Daoy (cell line): ENCODE results near the gene DHRS4. TPM values are rescaled to one million over a fixed set of nuclear protein-coding genes. Genes with fewer than 3 reads are reported as not detected.

Experiments
- total RNA-seq: library from RNA; depleted of rRNA; stranded (reverse); fragments of >200 nt; shearing (Covaris generic); gene quantifications from 2 replicates; pipeline ENCODE4 v1.2.3, GENCODE V29; 2014; rRNA removed

Gene DHRS4
- total RNA-seq, 1 experiment from 2014 or later: 32.0 TPM

Other genes with a start within 250 kb of the DHRS4 start
- gene DHRS4L2, start 35.2 kb downstream of the DHRS4 start, total RNA-seq: 10.7 and 18.7 TPM in 2 replicates
- gene CARMIL3, start 98.2 kb downstream of the DHRS4 start, total RNA-seq: under 0.01 TPM in 1 of 2 replicates, not detected in the other
- gene CPNE6, start 117.8 kb downstream of the DHRS4 start, total RNA-seq: not detected in 2 replicates
- 6.6 and 12.6 TPM in 2 replicates for gene PCK2, start 140.5 kb downstream of the DHRS4 start, total RNA-seq
- gene DCAF11, start 161.0 kb downstream of the DHRS4 start, total RNA-seq: 68.9 and 75.2 TPM in 2 replicates
- gene NRL, start 161.2 kb downstream of the DHRS4 start, total RNA-seq: 3.1 and 5.9 TPM in 2 replicates
- 2.7 TPM in 1 of 2 replicates, not detected in the other for gene FITM1, start 176.9 kb downstream of the DHRS4 start, total RNA-seq
- 191 and 208 TPM in 2 replicates for gene PSME1, start 182.4 kb downstream of the DHRS4 start, total RNA-seq
- gene EMC9, start 187.8 kb downstream of the DHRS4 start, total RNA-seq: 25.4 and 46.5 TPM in 2 replicates
- gene PSME2, start 192.8 kb downstream of the DHRS4 start, total RNA-seq: 241 and 245 TPM in 2 replicates
- 49.7 and 68.1 TPM in 2 replicates for gene RNF31, start 193.7 kb downstream of the DHRS4 start, total RNA-seq
- gene IRF9, start 207.5 kb downstream of the DHRS4 start, total RNA-seq: 7.9 and 25.5 TPM in 2 replicates
- gene REC8, start 218.3 kb downstream of the DHRS4 start, total RNA-seq: not detected in 2 replicates
- gene IPO4, start 235.0 kb downstream of the DHRS4 start, total RNA-seq: 165 and 275 TPM in 2 replicates
- gene TM9SF1, start 241.7 kb downstream of the DHRS4 start, total RNA-seq: 91.9 and 98.7 TPM in 2 replicates